ENCODE measurements around the gene KHSRP. TPM values are rescaled to one million over a fixed set of nuclear protein-coding genes. Genes with fewer than 3 reads are reported as not detected.

KHSRP gene
- total and polyA plus RNA-seq, 2 donors (not counting 1 experiment from before 2014, with no cell fraction given), result 79.6 to 205 TPM

DNA sequence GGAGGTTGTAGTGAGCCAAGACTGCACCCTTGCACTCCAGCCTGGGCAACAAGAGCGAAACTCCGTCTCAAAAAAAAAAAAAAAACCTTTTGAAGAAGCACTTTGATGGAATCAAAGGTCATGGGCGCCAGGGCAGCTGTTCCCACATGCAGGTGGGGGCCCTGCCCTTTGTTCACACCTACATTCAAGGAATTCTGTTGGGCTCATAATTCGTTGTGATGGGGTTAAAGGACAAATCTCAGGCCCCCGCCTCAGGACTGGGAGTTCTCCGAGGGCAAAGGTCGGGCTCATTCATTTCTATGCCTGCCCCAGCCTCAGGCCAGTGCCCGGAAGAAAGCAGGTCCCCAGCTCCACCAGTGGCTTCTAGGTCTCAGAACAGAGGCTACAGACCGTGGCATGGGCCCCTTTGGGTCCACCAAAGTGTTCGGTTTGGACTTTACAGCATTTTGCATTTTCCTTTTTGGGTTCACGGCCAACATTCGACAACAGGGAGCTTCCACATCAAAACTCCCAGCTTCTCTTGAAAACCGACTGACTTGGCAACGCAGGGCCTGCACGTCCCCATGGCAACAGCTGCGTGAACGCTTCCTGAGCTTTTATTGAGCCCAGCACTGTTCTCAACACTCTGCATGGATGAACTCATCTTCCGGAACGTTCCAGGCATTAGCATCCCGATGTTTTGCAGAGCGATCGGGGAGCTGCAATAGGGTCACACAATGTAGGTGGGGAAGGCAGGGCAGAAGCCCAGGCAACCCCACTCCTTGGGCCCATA is 21.6 kb downstream of the KHSRP start:
- no peak overlapping the region for H3K4me2 ChIP-seq (replicated peaks; ENCODE audit: low read depth, low read length, poor library complexity, severe bottlenecking)
- intact Hi-C loops (cut with micrococcal nuclease), result no loop called here
- TF ChIP-seq CTCF (IDR thresholded peaks at IDR 0.05) (no peak), EZH2 (IDR thresholded peaks at IDR 0.05; ENCODE audit: borderline replicate concordance, insufficient read depth, low read depth, low read length, poor library complexity, severe bottlenecking) (no peak)
- no peaks in the 10 kb centered on the region for H4K20me1 ChIP-seq (ENCODE audit: control insufficient read depth, insufficient read depth, low read length, poor library complexity, severe bottlenecking)
- no peaks in the 10 kb centered on the region for H3K27me3 ChIP-seq (replicated peaks in 1 of 4; ENCODE audit: control extremely low read depth in 1 of 4, control insufficient read depth in 3 of 4, insufficient read depth in 4 of 4, low read length in 3 of 4)
- POLR2A ChIA-PET, result no interaction called here
- no peaks in the 10 kb centered on the region for H3K79me2 ChIP-seq (ENCODE audit: control insufficient read depth, insufficient read depth, low read length)
- Mint-ChIP-seq H3K9me3 (ENCODE audit: insufficient read depth) (no peaks in the 10 kb centered on the region), H3K4me3 (no peak overlapping the region), H3K27me3 (no peaks in the 10 kb centered on the region), H3K27ac (no peak overlapping the region), H3K4me1 (no peaks in the 10 kb centered on the region)
- CTCF ChIA-PET, result no interaction called here
- H3K27ac ChIP-seq (ENCODE audit: low read length in 2 of 2), result no peak overlapping the region
- no peaks in the 10 kb centered on the region for H3K36me3 ChIP-seq (replicated peaks in 1 of 2; ENCODE audit: control extremely low read depth in 1 of 2, control insufficient read depth in 1 of 2, extremely low read depth in 1 of 2, insufficient read depth in 2 of 2, low read length in 1 of 2)
- WGBS (ENCODE audit: insufficient coverage), result 87% methylated on average over 18 of the region's 22 CpGs
- H3K9me3 ChIP-seq (ENCODE audit: control extremely low read depth in 1 of 3, control insufficient read depth in 2 of 3, insufficient read depth in 1 of 3, low read length in 2 of 3), result no peaks in the 10 kb centered on the region
- H3K4me1 ChIP-seq (ENCODE audit: control insufficient read depth in 2 of 2, insufficient read depth in 2 of 2, low read length in 2 of 2), result no peaks in the 10 kb centered on the region
- no peak overlapping the region for H3K4me3 ChIP-seq (ENCODE audit: control extremely low read depth in 1 of 5, extremely low read depth in 1 of 5, insufficient read depth in 1 of 5, low read depth in 2 of 5, low read length in 4 of 5)
- DNase-seq (no peak), ATAC-seq (ENCODE audit: low read depth) (no peak)
- H2AFZ ChIP-seq (ENCODE audit: insufficient read depth, low read depth, low read length, poor library complexity, severe bottlenecking), result no peak overlapping the region
- H3K9ac ChIP-seq (ENCODE audit: low read length), result no peak overlapping the region

- WGBS (ENCODE audit: insufficient coverage), result 88% methylated on average over 9 of the region's 10 CpGs
- Mint-ChIP-seq H3K4me3 (no peak overlapping the region), H3K27me3 (no peaks in the 10 kb centered on the region), H3K9me3 (ENCODE audit: insufficient read depth) (no peaks in the 10 kb centered on the region), H3K4me1 (no peaks in the 10 kb centered on the region), H3K27ac (no peak overlapping the region)
- Histone ChIP-seq H3K36me3 (replicated peaks in 1 of 2; ENCODE audit: control extremely low read depth in 1 of 2, control insufficient read depth in 1 of 2, extremely low read depth in 1 of 2, insufficient read depth in 2 of 2, low read length in 1 of 2) (no peaks in the 10 kb centered on the region), H3K9ac (ENCODE audit: low read length) (no peak overlapping the region), H3K79me2 (ENCODE audit: control insufficient read depth, insufficient read depth, low read length) (no peaks in the 10 kb centered on the region), H3K4me1 (ENCODE audit: control insufficient read depth in 2 of 2, insufficient read depth in 2 of 2, low read length in 2 of 2) (no peaks in the 10 kb centered on the region), H3K9me3 (ENCODE audit: control extremely low read depth in 1 of 3, control insufficient read depth in 2 of 3, insufficient read depth in 1 of 3, low read length in 2 of 3) (no peaks in the 10 kb centered on the region), H3K4me3 (ENCODE audit: control extremely low read depth in 1 of 5, extremely low read depth in 1 of 5, insufficient read depth in 1 of 5, low read depth in 2 of 5, low read length in 4 of 5) (no peak overlapping the region), H2AFZ (ENCODE audit: insufficient read depth, low read depth, low read length, poor library complexity, severe bottlenecking) (no peak overlapping the region), H3K4me2 (replicated peaks; ENCODE audit: low read depth, low read length, poor library complexity, severe bottlenecking) (no peak overlapping the region), H3K27me3 (replicated peaks in 1 of 4; ENCODE audit: control extremely low read depth in 1 of 4, control insufficient read depth in 3 of 4, insufficient read depth in 4 of 4, low read length in 3 of 4) (no peaks in the 10 kb centered on the region), H4K20me1 (ENCODE audit: control insufficient read depth, insufficient read depth, low read length, poor library complexity, severe bottlenecking) (no peaks in the 10 kb centered on the region), H3K27ac (ENCODE audit: low read length in 2 of 2) (no peak overlapping the region)
- ChIA-PET CTCF (no interaction called here), POLR2A (no interaction called here)
- TF ChIP-seq CTCF (IDR thresholded peaks at IDR 0.05) (no peak), EZH2 (IDR thresholded peaks at IDR 0.05; ENCODE audit: borderline replicate concordance, insufficient read depth, low read depth, low read length, poor library complexity, severe bottlenecking) (no peak)
- no peak for ATAC-seq (ENCODE audit: low read depth)
- intact Hi-C loops (cut with micrococcal nuclease), result no loop called here
- no peak for DNase-seq
Measured at GRCh38 chr19:6402058-6402457, 22.6 kb downstream of the KHSRP start.
